Right ventricle myocardium inferior (tissue), 1 donor: ENCODE results near the gene ARSA. TPM values are rescaled to one million over a fixed set of nuclear protein-coding genes. Genes with fewer than 3 reads are reported as not detected.
"Not testable (repeated sequence)": the region's sequence is repeated elsewhere in the genome, so short reads cannot be mapped to it uniquely, and the experiment has no call there.

Source experiments
- ATAC-seq: fragments of 200-7000 bp; cut with Tn5 transposase; one replicate; pipeline ENCODE4 v1.9.1; 2020; ENCODE audit warnings: mild to moderate bottlenecking, moderate library complexity
- DNase-seq: peaks from one replicate; pipeline ENCODE4 v3.0.0; 2021; ENCODE audit errors: missing footprints
- intact Hi-C: fragments of 100-400 bp; cut with DNase I; formaldehyde crosslinking; loops from one replicate; pipeline ENCODE4 v1.11.0; 2022
- total RNA-seq: library from RNA; stranded (reverse); fragmentation: NEBNext Ultra II Directional; extraction: Animal tissue kit (Norgen Biotek cat#: 25700); gene quantifications from one replicate; pipeline ENCODE4 v1.2.1, GENCODE V29; 2021
- donor health status: DM: no; HTN: yes; CAD: no; lungs with severe emphysema.

ARSA gene
- total RNA-seq, 1 donor from 2014 or later = 21.3 TPM

GRCh38 chr22:50608996-50609395 lies 19.0 kb downstream of the ARSA start:
- no peak for ATAC-seq
- intact Hi-C loops = no loop called here
- DNase-seq = no peak

- DNase-seq, intact Hi-C loops, ATAC-seq: not testable (repeated sequence)
These were observed 19.7 kb downstream of the ARSA start for GRCh38 chr22:50608058-50608840.

- DNase-seq (no peak), ATAC-seq (no peak)
These were observed 20.3 kb downstream of the ARSA start for GRCh38 chr22:50607659-50608020.

GRCh38 chr22:50606946-50607658 lies 20.9 kb downstream of the ARSA start:
- no peak for DNase-seq

More at GRCh38 chr22:50607659-50608020, 20.3 kb downstream of the ARSA start:
- intact Hi-C loops = no loop called here

GRCh38 chr22:50606165-50606945 lies 21.6 kb downstream of the ARSA start:
- ATAC-seq = no peak
- intact Hi-C loops = no loop called here
- DNase-seq = no peak

More at GRCh38 chr22:50606946-50607658, 20.9 kb downstream of the ARSA start:
- ATAC-seq = no peak
- intact Hi-C loops = no loop called here

GRCh38 chr22:50605613-50606074 lies 22.3 kb downstream of the ARSA start:
- DNase-seq = no peak
- ATAC-seq = no peak
- intact Hi-C loops = no loop called here

GRCh38 chr22:50605002-50605612 lies 22.8 kb downstream of the ARSA start:
- ATAC-seq = no peak
- intact Hi-C loops = no loop called here
- no peak for DNase-seq

- no peak for DNase-seq
- intact Hi-C loops = no loop called here
- no peak for ATAC-seq
These were observed 23.5 kb downstream of the ARSA start for GRCh38 chr22:50604256-50605001.

GRCh38 chr22:50603511-50604255 lies 24.3 kb downstream of the ARSA start:
- ATAC-seq (no peak), DNase-seq (no peak)
- intact Hi-C loops = no loop called here

GRCh38 chr22:50602338-50602700 lies 25.6 kb downstream of the ARSA start:
- no peak for DNase-seq
- intact Hi-C loops = no loop called here
- ATAC-seq = no peak

- intact Hi-C loops = no loop called here
- no peak for DNase-seq
These were observed 26.1 kb downstream of the ARSA start for GRCh38 chr22:50601669-50602337.

GRCh38 chr22:50600967-50601668 lies 26.8 kb downstream of the ARSA start:
- intact Hi-C loops = no loop called here
- no peak for DNase-seq
- ATAC-seq = no peak

More at GRCh38 chr22:50601669-50602337, 26.1 kb downstream of the ARSA start:
- ATAC-seq = no peak

GRCh38 chr22:50600538-50600937 lies 27.4 kb downstream of the ARSA start, which contains the start of gene MAPK8IP2:
TSS of gene MAPK8IP2 (plus strand) at chr22:50600793. CDS start at chr22:50600819, 26 bp downstream.
- DNase-seq (no peak), ATAC-seq (no peak)
- intact Hi-C loops = no loop called here

GRCh38 chr22:50599816-50600455 lies 28.0 kb downstream of the ARSA start:
- intact Hi-C loops = no loop called here
- no peak for DNase-seq
- ATAC-seq = peak; percentile 71

- intact Hi-C loops = no loop called here
- no peak for ATAC-seq
- DNase-seq = no peak
These were observed 30.9 kb downstream of the ARSA start for GRCh38 chr22:50597097-50597496.

GRCh38 chr22:50595189-50595588 lies 32.8 kb downstream of the ARSA start:
- ATAC-seq (no peak), DNase-seq (no peak)
- intact Hi-C loops = no loop called here
